ENCODE data around the gene YBEY. TPM values are rescaled to one million over a fixed set of nuclear protein-coding genes. Genes with fewer than 3 reads are reported as not detected.

YBEY gene
- total and polyA plus RNA-seq, 12 donors, result 11.9 to 25.7 (median 16.7) TPM

GRCh38 chr21:46287541-46287940 lies 1.4 kb downstream of the YBEY start:
- peaks cover 0 to 53% (median 12%) of the 10 kb centered on the region in 9 donors for H3K36me3 ChIP-seq
- no peak for ATAC-seq
- intact Hi-C loops (cut with DNase I), result loop anchor here in 3 of 10 donors (2.0 to 10.0 kb wide), 5 partner anchors 35 to 103 kb away; partner anchors contain the start of genes C21orf58 (in 2 of the 3), PCNT (in 2 of the 3), LSS (in 1 of the 3) and SPATC1L (in 1 of the 3)
- H3K27me3 ChIP-seq, result no peaks in the 10 kb centered on the region
- H3K4me1 ChIP-seq, result peaks cover 18 to 52% (median 39%) of the 10 kb centered on the region in 9 donors
- TF ChIP-seq CTCF (IDR thresholded peaks at IDR 0.05), result no peak
- H3K27ac ChIP-seq, result peak overlapping the region in 2 of 10 donors; percentile 93 to 96
- H3K9me3 ChIP-seq, result no peaks in the 10 kb centered on the region
- WGBS, 2 donors, result 87 to 92% methylated on average over 10 of the region's 10 CpGs
- DNase-seq, result no peak
- peak overlapping the region in 3 of 10 donors; percentile 59 to 93 (median 82) for H3K4me3 ChIP-seq

DNA sequence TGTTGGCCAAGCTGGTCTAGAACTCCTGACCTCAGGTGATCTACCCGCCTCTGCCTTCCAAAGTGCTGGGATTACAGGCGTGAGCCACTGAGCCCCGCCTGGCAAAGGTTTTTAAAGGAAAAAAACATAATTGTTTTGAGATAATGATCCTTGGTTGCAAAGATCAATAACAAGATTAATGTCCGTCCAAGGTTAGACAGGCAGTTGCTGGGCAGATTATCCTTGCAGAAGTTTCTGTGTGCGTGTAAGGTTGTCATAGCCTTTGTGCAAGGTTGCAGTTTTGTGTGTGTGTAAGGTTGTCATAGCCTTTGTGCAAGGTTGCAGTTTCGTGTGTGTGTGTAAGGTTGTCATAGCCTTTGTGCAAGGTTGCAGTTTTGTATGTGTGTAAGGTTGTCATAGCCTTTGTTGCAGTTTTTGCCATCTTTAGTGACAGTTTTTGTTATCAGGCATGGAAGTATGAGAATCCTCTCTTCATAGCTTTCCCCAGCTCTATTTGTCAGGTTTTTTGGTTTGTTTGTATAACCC lies 3.6 kb downstream of the YBEY start:
- Histone ChIP-seq H3K4me1 (peaks cover 7 to 33% (median 19%) of the 10 kb centered on the region in 9 donors), H3K4me3 (no peak overlapping the region), H3K27ac (no peak overlapping the region), H3K9me3 (no peaks in the 10 kb centered on the region), H3K27me3 (no peaks in the 10 kb centered on the region), H3K36me3 (peaks cover 0 to 31% (median 12%) of the 10 kb centered on the region in 9 donors)
- intact Hi-C loops (cut with DNase I), result loop anchor here in 2 of 10 donors (5.0 to 10.0 kb wide), 3 partner anchors 33 to 105 kb away; partner anchors contain the start of genes C21orf58 (in 1 of the 2), LSS (in 1 of the 2), PCNT (in 1 of the 2) and SPATC1L (in 1 of the 2)
- ATAC-seq (no peak), DNase-seq (no peak)
- WGBS, 2 donors, result 80 to 87% methylated on average over 6 of the region's 6 CpGs
- TF ChIP-seq CTCF (IDR thresholded peaks at IDR 0.05), result no peak

- WGBS, 2 donors, result 98 to 100% methylated on average over 2 of the region's 2 CpGs
- H3K4me1 ChIP-seq, result peaks cover 6 to 42% (median 21%) of the 10 kb centered on the region in 9 donors
- DNase-seq (no peak), ATAC-seq (no peak)
- H3K27me3 ChIP-seq, result no peaks in the 10 kb centered on the region
- H3K27ac ChIP-seq, result no peak overlapping the region
- H3K4me3 ChIP-seq, result no peak overlapping the region
- H3K36me3 ChIP-seq, result peaks cover 0 to 28% (median 12%) of the 10 kb centered on the region in 9 donors
- intact Hi-C loops (cut with DNase I), result no loop called here
- H3K9me3 ChIP-seq, result no peaks in the 10 kb centered on the region
- TF ChIP-seq CTCF (IDR thresholded peaks at IDR 0.05), result no peak
Observed at GRCh38 chr21:46291561-46291960, 5.4 kb downstream of the YBEY start.

- ATAC-seq (peak in 4 of 8 donors; percentile 9 to 30 (median 16)), DNase-seq (peak in 1 of 2 donors; percentile 40)
- Histone ChIP-seq H3K4me1 (peaks cover 9 to 37% (median 31%) of the 10 kb centered on the region in 9 donors), H3K36me3 (peaks cover 0 to 22% (median 11%) of the 10 kb centered on the region in 9 donors), H3K27ac (peak overlapping the region in 9 of 10 donors; percentile 56 to 87 (median 77)), H3K4me3 (no peak overlapping the region), H3K9me3 (no peaks in the 10 kb centered on the region), H3K27me3 (peaks cover 0 to 12% (median 0%) of the 10 kb centered on the region in 7 donors)
- intact Hi-C loops (cut with DNase I), result no loop called here
- WGBS, 2 donors, result 51 to 53% methylated on average over 10 of the region's 10 CpGs
- no peak for TF ChIP-seq CTCF (IDR thresholded peaks at IDR 0.05)
Observed at GRCh38 chr21:46294647-46295176, 8.6 kb downstream of the YBEY start.

Measured in heart right ventricle (tissue), 16 donors.